Measurements from ENCODE around the gene DLL1.
A peak's percentile ranks its signal among the peaks of the same experiment; 100 is the strongest.

Gene DLL1

DNA sequence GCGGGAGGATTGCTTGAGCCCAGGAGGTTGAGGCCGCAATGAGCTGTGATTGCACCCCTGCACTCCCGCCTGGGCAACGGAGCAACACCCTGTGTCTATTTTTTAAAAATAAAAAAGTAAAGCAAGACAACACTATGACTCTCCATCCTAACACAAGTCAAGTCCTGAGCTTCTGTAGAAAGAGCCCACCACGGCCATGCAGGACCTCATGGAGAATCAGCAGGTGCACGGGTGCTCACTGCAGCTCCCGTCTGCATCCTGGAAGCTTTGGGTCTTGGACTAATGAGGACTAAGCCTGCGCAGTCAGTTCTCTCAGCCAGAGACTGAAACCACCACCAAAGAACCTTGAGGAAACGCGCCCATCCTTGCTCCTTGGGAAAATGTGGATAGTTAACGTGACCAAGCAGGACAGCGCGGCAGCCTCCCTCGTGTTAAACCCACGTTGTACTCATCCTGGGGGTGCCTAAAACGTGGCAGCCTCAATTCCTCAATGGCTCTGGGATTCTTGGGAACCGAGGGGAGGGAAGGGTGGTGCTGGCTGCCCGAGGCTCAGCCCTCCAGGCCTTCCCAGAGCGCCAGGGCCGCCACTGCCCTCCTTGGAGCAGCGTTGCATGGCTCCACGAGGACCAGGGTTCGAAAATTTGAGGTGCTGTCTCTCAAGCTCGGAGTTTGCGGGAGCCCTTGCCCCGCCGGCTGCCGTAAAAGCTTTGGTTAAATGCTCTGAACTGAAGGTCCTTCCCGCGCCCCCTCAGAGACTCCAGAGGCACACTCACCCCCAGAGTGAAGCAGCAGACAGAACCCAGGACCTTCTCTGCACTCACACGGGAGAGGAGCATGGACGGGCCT lies 29.0 kb downstream of the DLL1 start:
- in situ Hi-C loops (cut with HindIII; ENCODE audit: low sequenced_read_pairs), result no loop called here
- no peak for TF ChIP-seq CTCF (IDR thresholded peaks at IDR 0.05; ENCODE audit: low read depth, low read length)

GRCh38 chr6:170260686-170261085 lies 30.2 kb downstream of the DLL1 start:
- TF ChIP-seq CTCF (IDR thresholded peaks at IDR 0.05; ENCODE audit: low read depth, low read length), result peak; percentile 8
- no peak for DNase-seq (ENCODE audit: low read depth, low spot score)
- in situ Hi-C loops (cut with HindIII; ENCODE audit: low sequenced_read_pairs), result no loop called here
- H3K4me3 ChIP-seq (ENCODE audit: low read depth, low read length), result no peak overlapping the region

More for the DNA sequence above, 29.0 kb downstream of the DLL1 start:
- no peak for DNase-seq (ENCODE audit: low read depth, low spot score)
- no peak overlapping the region for H3K4me3 ChIP-seq (ENCODE audit: low read depth, low read length)

GRCh38 chr6:170259278-170259677 lies 31.6 kb downstream of the DLL1 start:
- TF ChIP-seq CTCF (IDR thresholded peaks at IDR 0.05; ENCODE audit: low read depth, low read length), result no peak

GRCh38 chr6:170258407-170258806 lies 32.5 kb downstream of the DLL1 start:
- no peak overlapping the region for H3K4me3 ChIP-seq (ENCODE audit: low read depth, low read length)
- in situ Hi-C loops (cut with HindIII; ENCODE audit: low sequenced_read_pairs), result no loop called here
- no peak for DNase-seq (ENCODE audit: low read depth, low spot score)
- TF ChIP-seq CTCF (IDR thresholded peaks at IDR 0.05; ENCODE audit: low read depth, low read length), result no peak

More at GRCh38 chr6:170259278-170259677, 31.6 kb downstream of the DLL1 start:
- in situ Hi-C loops (cut with HindIII; ENCODE audit: low sequenced_read_pairs), result no loop called here
- H3K4me3 ChIP-seq (ENCODE audit: low read depth, low read length), result no peak overlapping the region
- DNase-seq (ENCODE audit: low read depth, low spot score), result no peak

- no peak for TF ChIP-seq CTCF (IDR thresholded peaks at IDR 0.05; ENCODE audit: low read depth, low read length)
- DNase-seq (ENCODE audit: low read depth, low spot score), result no peak
- in situ Hi-C loops (cut with HindIII; ENCODE audit: low sequenced_read_pairs), result no loop called here
- no peak overlapping the region for H3K4me3 ChIP-seq (ENCODE audit: low read depth, low read length)
Observed at GRCh38 chr6:170257376-170257775, 33.5 kb downstream of the DLL1 start.

GRCh38 chr6:170256641-170257040 lies 34.2 kb downstream of the DLL1 start:
- no peak overlapping the region for H3K4me3 ChIP-seq (ENCODE audit: low read depth, low read length)
- in situ Hi-C loops (cut with HindIII; ENCODE audit: low sequenced_read_pairs), result no loop called here
- no peak for DNase-seq (ENCODE audit: low read depth, low spot score)
- TF ChIP-seq CTCF (IDR thresholded peaks at IDR 0.05; ENCODE audit: low read depth, low read length), result no peak
